ENCODE data around the gene LIME1.

Gene LIME1

DNA sequence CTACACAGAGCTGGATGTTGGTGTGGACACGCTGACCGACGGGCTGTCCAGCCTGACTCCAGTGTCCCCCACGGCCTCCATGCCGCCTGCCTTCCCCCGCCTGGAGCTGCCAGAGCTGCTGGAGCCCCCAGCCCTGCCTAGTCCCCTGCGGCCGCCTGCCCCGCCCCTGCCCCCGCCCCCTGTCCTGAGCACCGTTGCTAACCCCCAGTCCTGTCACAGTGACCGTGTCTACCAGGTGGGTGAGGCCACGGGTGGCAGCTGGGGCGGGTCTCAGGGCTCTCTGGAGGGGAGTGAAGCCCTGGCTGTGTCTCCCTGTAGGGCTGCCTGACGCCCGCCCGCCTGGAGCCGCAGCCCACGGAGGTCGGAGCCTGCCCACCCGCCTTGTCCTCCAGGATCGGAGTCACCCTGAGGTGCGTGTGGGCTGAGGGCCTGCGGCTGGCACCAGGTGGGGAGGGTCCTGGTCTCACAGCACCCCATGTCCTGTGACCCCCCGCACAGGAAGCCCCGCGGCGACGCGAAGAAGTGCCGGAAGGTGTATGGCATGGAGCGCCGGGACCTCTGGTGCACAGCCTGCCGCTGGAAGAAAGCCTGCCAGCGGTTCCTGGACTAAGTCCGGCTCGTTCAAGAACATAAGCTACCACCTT, 6.0 kb downstream of the LIME1 start:
- in situ Hi-C loops (cut with MboI; ENCODE audit: low sequenced_read_pairs, unreplicated experiment): no loop called here
- TF ChIP-seq CTCF (IDR thresholded peaks at IDR 0.05; ENCODE audit: borderline replicate concordance, control extremely low read depth, extremely low read depth, insufficient read depth, missing control alignments): no peak
- peak; percentile 23 for DNase-seq (ENCODE audit: low spot score)

- in situ Hi-C loops (cut with MboI; ENCODE audit: low sequenced_read_pairs, unreplicated experiment): no loop called here
- DNase-seq (ENCODE audit: low spot score): no peak
- TF ChIP-seq CTCF (IDR thresholded peaks at IDR 0.05; ENCODE audit: borderline replicate concordance, control extremely low read depth, extremely low read depth, insufficient read depth, missing control alignments): no peak
Measured at GRCh38 chr20:63743210-63743970, 6.9 kb downstream of the LIME1 start.

GRCh38 chr20:63744158-63744557, 7.7 kb downstream of the LIME1 start:
- DNase-seq (ENCODE audit: low spot score): no peak
- no peak for TF ChIP-seq CTCF (IDR thresholded peaks at IDR 0.05; ENCODE audit: borderline replicate concordance, control extremely low read depth, extremely low read depth, insufficient read depth, missing control alignments)
- in situ Hi-C loops (cut with MboI; ENCODE audit: low sequenced_read_pairs, unreplicated experiment): no loop called here

DNA sequence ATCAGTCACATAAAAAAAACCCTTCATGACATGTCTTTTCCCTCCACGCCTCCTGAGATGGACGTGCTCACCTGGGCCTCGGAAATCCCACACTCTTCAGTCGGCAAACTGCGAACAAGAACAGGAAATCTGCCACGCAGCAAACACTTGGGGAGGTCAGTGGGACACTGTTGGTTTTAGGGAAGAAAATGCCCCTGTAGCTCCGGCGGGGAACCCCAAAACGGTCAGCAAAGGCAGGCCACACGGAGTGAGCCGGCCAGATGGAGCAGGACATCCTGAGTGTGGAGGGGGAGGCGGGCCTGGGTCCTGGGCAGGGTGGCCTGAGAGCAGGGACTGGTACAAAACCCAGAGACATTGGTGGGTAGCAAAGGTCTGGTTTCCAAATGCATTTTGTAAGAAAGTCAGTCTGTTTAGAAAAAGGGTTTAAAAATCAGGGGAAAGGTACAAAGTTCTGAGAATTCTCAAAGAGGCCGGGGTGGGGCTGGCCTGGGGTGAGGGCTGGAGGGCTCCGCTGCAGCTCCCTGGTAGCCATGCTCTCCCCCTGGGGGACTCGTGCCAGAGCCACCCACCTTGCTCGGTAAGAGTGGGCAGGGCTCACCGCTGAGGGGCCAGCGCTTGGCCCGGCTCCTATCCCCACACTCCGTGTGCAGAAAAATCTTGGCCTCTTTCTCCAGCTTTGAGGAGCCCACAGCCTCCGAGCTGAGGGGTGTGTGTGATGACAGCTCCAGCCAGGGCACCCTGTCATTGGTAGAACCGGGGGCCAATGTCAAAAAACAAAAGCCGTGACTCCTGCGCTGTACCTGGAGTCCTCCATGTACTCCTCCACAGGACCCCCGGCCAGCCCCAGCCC, 8.3 kb downstream of the LIME1 start:
- DNase-seq (ENCODE audit: low spot score): peak; percentile 24

GRCh38 chr20:63745424-63745805, 9.0 kb downstream of the LIME1 start:
- in situ Hi-C loops (cut with MboI; ENCODE audit: low sequenced_read_pairs, unreplicated experiment): no loop called here
- DNase-seq (ENCODE audit: low spot score): peak; percentile 27
- no peak for TF ChIP-seq CTCF (IDR thresholded peaks at IDR 0.05; ENCODE audit: borderline replicate concordance, control extremely low read depth, extremely low read depth, insufficient read depth, missing control alignments)

More for the DNA sequence above, 8.3 kb downstream of the LIME1 start:
- TF ChIP-seq CTCF (IDR thresholded peaks at IDR 0.05; ENCODE audit: borderline replicate concordance, control extremely low read depth, extremely low read depth, insufficient read depth, missing control alignments): no peak
- in situ Hi-C loops (cut with MboI; ENCODE audit: low sequenced_read_pairs, unreplicated experiment): no loop called here

DNA sequence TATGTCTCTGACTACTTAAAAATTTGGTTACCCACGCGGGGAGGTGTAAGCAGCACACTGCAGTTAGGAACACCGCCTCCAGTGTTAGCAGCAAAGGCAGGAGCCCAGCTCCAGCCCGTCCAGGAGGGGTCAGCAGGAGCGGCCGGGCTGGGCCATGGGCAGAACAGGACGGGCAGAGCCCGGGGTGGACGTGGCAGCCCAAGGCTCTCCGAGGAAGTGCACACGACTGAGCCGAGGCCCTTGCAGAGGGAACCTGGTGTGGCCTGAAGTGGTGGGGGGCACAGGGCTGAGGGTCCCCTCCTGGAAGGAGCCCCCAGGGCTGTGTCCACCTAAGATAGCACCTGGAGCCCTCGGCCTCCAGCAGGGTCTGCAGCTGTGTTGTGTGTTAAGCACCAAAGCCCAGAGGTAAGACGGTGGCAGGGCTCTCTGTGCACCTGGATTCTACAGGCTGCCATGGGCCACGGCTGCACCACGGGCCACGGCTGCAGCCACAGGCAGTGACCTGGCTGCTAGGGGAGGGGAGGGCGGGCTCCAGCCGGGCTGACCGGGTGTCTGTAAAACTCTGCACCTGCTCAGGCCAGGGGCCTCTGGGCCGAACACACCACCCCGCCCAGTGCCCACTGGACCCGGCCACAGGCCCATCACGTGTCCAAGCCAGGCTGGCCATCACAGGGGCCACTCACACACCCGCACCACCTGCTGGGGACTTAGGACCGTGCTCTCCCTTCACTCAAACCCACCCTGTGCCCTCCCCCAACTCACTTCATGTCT, 9.7 kb downstream of the LIME1 start:
- DNase-seq (ENCODE audit: low spot score): peak; percentile 25
- TF ChIP-seq CTCF (IDR thresholded peaks at IDR 0.05; ENCODE audit: borderline replicate concordance, control extremely low read depth, extremely low read depth, insufficient read depth, missing control alignments): no peak
- in situ Hi-C loops (cut with MboI; ENCODE audit: low sequenced_read_pairs, unreplicated experiment): no loop called here

All from GM13976 (cell line).